GM23338 (cell line): ENCODE data around the gene PRDM11. TPM values are rescaled to one million over a fixed set of nuclear protein-coding genes. Genes with fewer than 3 reads are reported as not detected.

ENCODE experiments used
- ATAC-seq: fragments of 200-7000 bp; cut with Tn5 transposase; 3 replicates; pipeline ENCODE4 v1.9.1; 2020
- DNase-seq: peaks from one replicate; pipeline ENCODE4 v3.0.0-alpha.2; 2015; ENCODE audit warnings: low spot score
- H2AFZ ChIP-seq: fragments of 200-600 bp; sonication (generic); 2 replicates; pipeline ENCODE4 v1.8.0; 2016; ENCODE audit warnings: antibody characterized with exemption, mild to moderate bottlenecking, moderate library complexity
- H3F3A ChIP-seq: fragments of 200-600 bp; sonication (generic); replicated peaks from 2 replicates; pipeline ENCODE4 v1.8.0; 2017; ENCODE audit warnings: antibody characterized with exemption, mixed run types, low read depth
- H3K27ac ChIP-seq: fragments of 200-600 bp; sonication (generic); 2 replicates; pipeline ENCODE4 v1.6.1; 2016; ENCODE audit warnings: low read depth
- H3K27me3 ChIP-seq: fragments of 200-600 bp; sonication (generic); 2 replicates; pipeline ENCODE4 v1.8.0; 2016; ENCODE audit warnings: mild to moderate bottlenecking, mixed run types, moderate library complexity; ENCODE audit not compliant: insufficient read depth
- H3K36me3 ChIP-seq: fragments of 200-600 bp; sonication (generic); 2 replicates; pipeline ENCODE4 v1.8.0; 2016; ENCODE audit warnings: mild to moderate bottlenecking; ENCODE audit not compliant: insufficient read depth
- H3K4me1 ChIP-seq: fragments of 200-600 bp; sonication (generic); 2 replicates; pipeline ENCODE4 v1.8.0; 2016; ENCODE audit warnings: mild to moderate bottlenecking, moderate library complexity; ENCODE audit not compliant: insufficient read depth
- H3K4me2 ChIP-seq: fragments of 200-600 bp; sonication (generic); 2 replicates; pipeline ENCODE4 v1.7.1; 2017; ENCODE audit warnings: mixed run types
- H3K4me3 ChIP-seq: fragments of 200-600 bp; sonication (generic); 2 replicates; pipeline ENCODE4 v1.6.1; 2016; ENCODE audit warnings: mixed run types
- H3K79me2 ChIP-seq: fragments of 200-600 bp; sonication (generic); replicated peaks from 2 replicates; pipeline ENCODE4 v1.8.0; 2017; ENCODE audit warnings: mild to moderate bottlenecking; ENCODE audit not compliant: insufficient read depth
- H3K9me2 ChIP-seq: fragments of 200-600 bp; sonication (generic); 2 replicates; pipeline ENCODE4 v1.8.0; 2017; ENCODE audit not compliant: insufficient read depth
- H4K20me1 ChIP-seq: fragments of 200-600 bp; sonication (generic); replicated peaks from 2 replicates; pipeline ENCODE4 v1.8.0; 2017; ENCODE audit warnings: mild to moderate bottlenecking; ENCODE audit not compliant: insufficient read depth
- H3K27ac Mint-ChIP-seq: 2 replicates; pipeline ENCODE4 v1.8.0; 2020; ENCODE audit warnings: inconsistent platforms, mild to moderate bottlenecking, moderate library complexity, mixed read lengths
- H3K27me3 Mint-ChIP-seq: 3 replicates; pipeline ENCODE4 v1.8.0; 2022; ENCODE audit warnings: low read depth, mild to moderate bottlenecking, moderate library complexity, mixed read lengths, inconsistent platforms; ENCODE audit not compliant: insufficient read depth, poor library complexity
- H3K36me3 Mint-ChIP-seq: 3 replicates; pipeline ENCODE4 v1.8.0; 2021; ENCODE audit warnings: low read depth, mild to moderate bottlenecking, inconsistent platforms, moderate library complexity, mixed read lengths
- H3K4me1 Mint-ChIP-seq: 3 replicates; pipeline ENCODE4 v1.8.0; 2020; ENCODE audit warnings: mild to moderate bottlenecking, inconsistent platforms, mixed read lengths
- H3K4me3 Mint-ChIP-seq: 3 replicates; pipeline ENCODE4 v1.8.0; 2021; ENCODE audit warnings: moderate library complexity, mild to moderate bottlenecking, inconsistent platforms, mixed read lengths
- H3K9me3 Mint-ChIP-seq: 3 replicates; pipeline ENCODE4 v1.8.0; 2020; ENCODE audit warnings: moderate library complexity, mild to moderate bottlenecking, inconsistent platforms, mixed read lengths
- CREB1 ChIP-seq: fragments of 250-450 bp; sonication (Bioruptor Pico); IDR thresholded peaks from 2 replicates; pipeline ENCODE4 v1.5.0; 2020; ENCODE audit warnings: low read depth, mild to moderate bottlenecking, moderate library complexity
- EZH2 ChIP-seq: fragments of 200-600 bp; sonication (generic); IDR thresholded peaks from one replicate; pipeline ENCODE4 v1.8.0; 2017; ENCODE audit warnings: antibody characterized with exemption, mild to moderate bottlenecking, low read depth; ENCODE audit not compliant: unreplicated experiment
- EZH2phosphoT487 ChIP-seq: fragments of 200-600 bp; sonication (generic); IDR thresholded peaks from one replicate; pipeline ENCODE4 v1.8.1; 2018; ENCODE audit warnings: antibody characterized with exemption; ENCODE audit not compliant: unreplicated experiment
- JUNB ChIP-seq: IDR thresholded peaks from one replicate; pipeline ENCODE4 v1.6.1; 2016; ENCODE audit warnings: antibody characterized with exemption; ENCODE audit not compliant: unreplicated experiment
- NANOG ChIP-seq: IDR thresholded peaks from 2 replicates; pipeline ENCODE4 v1.6.1; 2016; ENCODE audit warnings: antibody characterized with exemption, borderline replicate concordance
- POLR2AphosphoS5 ChIP-seq: IDR thresholded peaks from 2 replicates; pipeline ENCODE4 v1.6.1; 2016; ENCODE audit warnings: antibody characterized with exemption, low read depth
- STAT1 ChIP-seq: IDR thresholded peaks from one replicate; pipeline ENCODE4 v1.6.1; 2016; ENCODE audit warnings: antibody characterized with exemption; ENCODE audit not compliant: unreplicated experiment
- ZNF114 ChIP-seq: fragments of 250-450 bp; sonication (Bioruptor Pico); IDR thresholded peaks from 2 replicates; pipeline ENCODE4 v1.5.0; 2020; ENCODE audit warnings: mild to moderate bottlenecking, moderate library complexity
- ZNF331 ChIP-seq: fragments of 250-450 bp; sonication (Bioruptor Pico); IDR thresholded peaks from 2 replicates; pipeline ENCODE4 v1.5.0; 2020; ENCODE audit warnings: low read depth, mild to moderate bottlenecking, moderate library complexity
- polyA plus RNA-seq: library from polyadenylated mRNA; unstranded; fragments of >200 nt; fragmentation: Nextera tagmentation; extraction: Ambion mirVana; gene quantifications from 2 replicates; pipeline ENCODE4 v1.2.1, GENCODE V29; 2016
- total RNA-seq: library from RNA; depleted of rRNA; stranded (reverse); fragments of >200 nt; shearing (Covaris generic); gene quantifications from 2 replicates; pipeline ENCODE4 v1.2.3, GENCODE V29; 2014
- TF ChIP-seq, protein P1 (sequence below): IDR thresholded peaks from one replicate; pipeline ENCODE4 v1.6.1; 2018; ENCODE audit warnings: antibody characterized with exemption; ENCODE audit not compliant: unreplicated experiment
- TF ChIP-seq, protein P2 (sequence below): IDR thresholded peaks from 2 replicates; pipeline ENCODE4 v1.6.1; 2016; ENCODE audit warnings: antibody characterized with exemption

Gene PRDM11
- total and polyA plus RNA-seq, 2 experiments from 2014 or later, result 0.97 to 10.4 TPM

GRCh38 chr11:45167283-45167682, 20.8 kb downstream of the PRDM11 start:
- Mint-ChIP-seq H3K9me3 (no peaks in the 10 kb centered on the region), H3K36me3 (no peaks in the 10 kb centered on the region), H3K4me1 (peaks cover 15% of the 10 kb centered on the region), H3K4me3 (no peak overlapping the region), H3K27ac (no peak overlapping the region), H3K27me3 (peaks cover 7% of the 10 kb centered on the region)
- Histone ChIP-seq H3K4me1 (no peaks in the 10 kb centered on the region), H3K27ac (no peak overlapping the region), H3F3A (no peaks in the 10 kb centered on the region), H3K9me2 (no peaks in the 10 kb centered on the region), H2AFZ (no peak overlapping the region), H3K79me2 (0 out of 2 replicates have a peak, but pooled peaks cover 2% of the 10 kb centered on the region), H3K4me2 (no peak overlapping the region), H3K36me3 (no peaks in the 10 kb centered on the region), H3K4me3 (no peak overlapping the region), H4K20me1 (no peaks in the 10 kb centered on the region; the same call in 1 of the 2 replicates), H3K27me3 (no peaks in the 10 kb centered on the region)
- no peak for TF ChIP-seq EZH2
- no peak for TF ChIP-seq JUNB
- TF ChIP-seq, protein P1, sequence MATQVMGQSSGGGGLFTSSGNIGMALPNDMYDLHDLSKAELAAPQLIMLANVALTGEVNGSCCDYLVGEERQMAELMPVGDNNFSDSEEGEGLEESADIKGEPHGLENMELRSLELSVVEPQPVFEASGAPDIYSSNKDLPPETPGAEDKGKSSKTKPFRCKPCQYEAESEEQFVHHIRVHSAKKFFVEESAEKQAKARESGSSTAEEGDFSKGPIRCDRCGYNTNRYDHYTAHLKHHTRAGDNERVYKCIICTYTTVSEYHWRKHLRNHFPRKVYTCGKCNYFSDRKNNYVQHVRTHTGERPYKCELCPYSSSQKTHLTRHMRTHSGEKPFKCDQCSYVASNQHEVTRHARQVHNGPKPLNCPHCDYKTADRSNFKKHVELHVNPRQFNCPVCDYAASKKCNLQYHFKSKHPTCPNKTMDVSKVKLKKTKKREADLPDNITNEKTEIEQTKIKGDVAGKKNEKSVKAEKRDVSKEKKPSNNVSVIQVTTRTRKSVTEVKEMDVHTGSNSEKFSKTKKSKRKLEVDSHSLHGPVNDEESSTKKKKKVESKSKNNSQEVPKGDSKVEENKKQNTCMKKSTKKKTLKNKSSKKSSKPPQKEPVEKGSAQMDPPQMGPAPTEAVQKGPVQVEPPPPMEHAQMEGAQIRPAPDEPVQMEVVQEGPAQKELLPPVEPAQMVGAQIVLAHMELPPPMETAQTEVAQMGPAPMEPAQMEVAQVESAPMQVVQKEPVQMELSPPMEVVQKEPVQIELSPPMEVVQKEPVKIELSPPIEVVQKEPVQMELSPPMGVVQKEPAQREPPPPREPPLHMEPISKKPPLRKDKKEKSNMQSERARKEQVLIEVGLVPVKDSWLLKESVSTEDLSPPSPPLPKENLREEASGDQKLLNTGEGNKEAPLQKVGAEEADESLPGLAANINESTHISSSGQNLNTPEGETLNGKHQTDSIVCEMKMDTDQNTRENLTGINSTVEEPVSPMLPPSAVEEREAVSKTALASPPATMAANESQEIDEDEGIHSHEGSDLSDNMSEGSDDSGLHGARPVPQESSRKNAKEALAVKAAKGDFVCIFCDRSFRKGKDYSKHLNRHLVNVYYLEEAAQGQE, result no peak
- no peak for TF ChIP-seq STAT1
- no peak for TF ChIP-seq ZNF114
- TF ChIP-seq POLR2AphosphoS5, result no peak
- DNase-seq (no peak), ATAC-seq (no peak)

DNA sequence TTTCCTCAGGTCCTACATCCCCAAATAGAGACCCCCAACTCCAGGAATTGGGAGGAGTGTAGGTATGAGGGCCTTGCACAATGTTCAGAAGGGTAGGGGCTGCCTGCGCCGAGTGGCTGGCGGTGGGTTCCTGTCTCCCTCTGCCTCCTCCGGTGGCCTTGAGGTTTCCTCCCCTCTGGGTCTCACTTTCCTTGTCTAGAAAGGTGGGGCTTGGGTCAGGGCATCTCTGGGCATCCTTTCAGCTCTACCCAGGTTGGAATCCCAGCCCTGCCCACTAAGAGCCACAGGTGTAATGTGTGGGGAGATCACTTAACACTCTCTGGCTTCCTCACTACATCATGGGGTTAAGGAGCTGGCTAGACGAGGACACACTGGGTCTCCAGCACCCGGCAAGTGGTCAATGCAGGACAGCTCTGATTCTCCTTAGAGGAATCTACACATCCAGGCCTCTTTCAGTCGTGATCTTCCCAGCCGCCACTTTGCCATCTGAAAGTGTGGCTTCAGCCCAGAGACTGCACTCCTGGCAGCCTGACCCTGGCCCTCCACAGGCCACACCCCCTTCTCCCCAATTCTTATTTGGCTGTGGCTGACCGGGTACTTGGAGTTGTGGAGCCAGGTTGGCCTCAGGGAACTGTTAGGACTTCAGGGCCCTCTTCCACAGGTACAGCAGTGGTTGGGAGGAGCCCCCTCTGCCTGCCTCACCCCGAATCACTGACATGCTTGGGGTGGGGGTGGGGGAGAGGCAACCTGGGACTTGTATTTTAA, 22.1 kb downstream of the PRDM11 start:
- H3K9me2 ChIP-seq, result no peaks in the 10 kb centered on the region
- Mint-ChIP-seq H3K27me3 (peaks cover 5% of the 10 kb centered on the region), H3K9me3 (no peaks in the 10 kb centered on the region), H3K4me1 (peaks cover 15% of the 10 kb centered on the region), H3K4me3 (no peak overlapping the region), H3K27ac (no peak overlapping the region), H3K36me3 (no peaks in the 10 kb centered on the region)
- 0 out of 2 replicates have a peak, but pooled peaks cover 2% of the 10 kb centered on the region for H3K79me2 ChIP-seq
- no peaks in the 10 kb centered on the region for H3F3A ChIP-seq
- DNase-seq (peak; percentile 46), ATAC-seq (peak; percentile 79)
- H3K27ac ChIP-seq, result no peak overlapping the region
- no peak overlapping the region for H2AFZ ChIP-seq
- no peak overlapping the region for H3K4me3 ChIP-seq
- no peaks in the 10 kb centered on the region for H3K27me3 ChIP-seq
- H3K4me2 ChIP-seq, result no peak overlapping the region
- peaks cover 5% of the 10 kb centered on the region; the same call in 1 of the 2 replicates for H4K20me1 ChIP-seq
- H3K36me3 ChIP-seq, result no peaks in the 10 kb centered on the region
- H3K4me1 ChIP-seq, result no peaks in the 10 kb centered on the region
- TF ChIP-seq, protein P2, sequence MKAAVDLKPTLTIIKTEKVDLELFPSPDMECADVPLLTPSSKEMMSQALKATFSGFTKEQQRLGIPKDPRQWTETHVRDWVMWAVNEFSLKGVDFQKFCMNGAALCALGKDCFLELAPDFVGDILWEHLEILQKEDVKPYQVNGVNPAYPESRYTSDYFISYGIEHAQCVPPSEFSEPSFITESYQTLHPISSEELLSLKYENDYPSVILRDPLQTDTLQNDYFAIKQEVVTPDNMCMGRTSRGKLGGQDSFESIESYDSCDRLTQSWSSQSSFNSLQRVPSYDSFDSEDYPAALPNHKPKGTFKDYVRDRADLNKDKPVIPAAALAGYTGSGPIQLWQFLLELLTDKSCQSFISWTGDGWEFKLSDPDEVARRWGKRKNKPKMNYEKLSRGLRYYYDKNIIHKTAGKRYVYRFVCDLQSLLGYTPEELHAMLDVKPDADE, result no peak
- TF ChIP-seq EZH2, result no peak
- TF ChIP-seq EZH2phosphoT487, result no peak
- TF ChIP-seq NANOG, result no peak
- no peak for TF ChIP-seq CREB1 (CRISPR knock-in tag)
- no peak for TF ChIP-seq ZNF331 (CRISPR knock-in tag)
- no peak for TF ChIP-seq STAT1
- TF ChIP-seq ZNF114, result no peak
- TF ChIP-seq, protein P1, result no peak
- TF ChIP-seq POLR2AphosphoS5, result no peak
